CD14-positive monocyte (primary cell): ENCODE data around the gene TRAF3IP3. TPM values are rescaled to one million over a fixed set of nuclear protein-coding genes. Genes with fewer than 3 reads are reported as not detected.
A peak's percentile ranks its signal among the peaks of the same experiment; 100 is the strongest.

ENCODE experiments used
- DNase-seq, 3 donors: peaks; one replicate each; pipeline ENCODE4 v3.0.0-alpha.2; 2011 to 2022
- H2AFZ ChIP-seq: 2 replicates; pipeline ENCODE4 v1.6.0; 2012; ENCODE audit warnings: mild to moderate bottlenecking, low read depth, low read length, inconsistent platforms; ENCODE audit not compliant: insufficient read depth, poor library complexity, severe bottlenecking
- H3K27ac ChIP-seq, 2 donors: 1 replicate in 1 of 2; 2 replicates in 1 of 2; pipeline ENCODE4 v1.5.1; 2012 to 2013; ENCODE audit warnings: low read length in 2 of 2, control low read depth in 1 of 2, inconsistent platforms in 1 of 2, low read depth in 1 of 2, mild to moderate bottlenecking in 1 of 2
- H3K27me3 ChIP-seq, 2 donors: one replicate each; pipeline versions ENCODE4 v1.6.0 to v1.6.1; 2011 to 2013; ENCODE audit warnings: low read length in 2 of 2; ENCODE audit not compliant: control insufficient read depth in 2 of 2, insufficient read depth in 2 of 2
- H3K36me3 ChIP-seq, 2 donors: replicated peaks in 1 of 2; 1 replicate in 1 of 2; 2 replicates in 1 of 2; pipeline versions ENCODE4 v1.5.1 to v1.6.1; 2012 to 2013; ENCODE audit warnings: low read length in 2 of 2, control low read depth in 1 of 2, inconsistent platforms in 1 of 2, mild to moderate bottlenecking in 1 of 2; ENCODE audit not compliant: insufficient read depth in 2 of 2, control insufficient read depth in 1 of 2
- H3K4me1 ChIP-seq, 2 donors: 1 replicate in 1 of 2; 2 replicates in 1 of 2; pipeline versions ENCODE4 v1.5.1 to v1.6.1; 2012 to 2013; ENCODE audit warnings: low read length in 2 of 2, control low read depth in 1 of 2, inconsistent platforms in 1 of 2, mild to moderate bottlenecking in 1 of 2, moderate library complexity in 1 of 2; ENCODE audit not compliant: insufficient read depth in 2 of 2, control insufficient read depth in 1 of 2
- H3K4me2 ChIP-seq: replicated peaks from 2 replicates; pipeline ENCODE3; 2012; ENCODE audit warnings: low read length, moderate library complexity, mild to moderate bottlenecking; ENCODE audit not compliant: poor library complexity, severe bottlenecking; ENCODE audit errors: extremely low read depth
- H3K4me3 ChIP-seq, 3 experiments: fragments of 200-600 bp in 1 of 3; sonication (generic) in 1 of 3; replicated peaks in 1 of 3; 1 replicate in 2 of 3; 2 replicates in 1 of 3; pipeline ENCODE4 v1.5.1; 2011 to 2013; ENCODE audit warnings: low read length in 3 of 3, mild to moderate bottlenecking in 3 of 3, control low read depth in 2 of 3, low read depth in 2 of 3, inconsistent platforms in 1 of 3, moderate library complexity in 1 of 3
- H3K79me2 ChIP-seq: 2 replicates; pipeline ENCODE4 v1.6.0; 2012; ENCODE audit warnings: mild to moderate bottlenecking, control low read depth, inconsistent platforms, low read length, moderate library complexity; ENCODE audit not compliant: insufficient read depth
- H3K9ac ChIP-seq: 2 replicates; pipeline ENCODE4 v1.6.0; 2017; ENCODE audit warnings: low read length, mild to moderate bottlenecking; ENCODE audit not compliant: insufficient read depth, poor library complexity, severe bottlenecking
- H3K9me3 ChIP-seq, 2 donors: replicated peaks in 1 of 2; 1 replicate in 1 of 2; 2 replicates in 1 of 2; pipeline versions ENCODE4 v1.5.1 to v1.6.1; 2012 to 2013; ENCODE audit warnings: low read length in 2 of 2, control low read depth in 1 of 2; ENCODE audit not compliant: control insufficient read depth in 1 of 2, insufficient read depth in 1 of 2
- H4K20me1 ChIP-seq: 2 replicates; pipeline ENCODE4 v1.6.0; 2012; ENCODE audit warnings: mild to moderate bottlenecking, low read length, control low read depth, moderate library complexity; ENCODE audit not compliant: insufficient read depth
- H3K27ac Mint-ChIP-seq, 7 donors: one replicate each; pipeline ENCODE4 v1.8.0; 2020; ENCODE audit warnings: mild to moderate bottlenecking in 7 of 7, mixed read lengths in 7 of 7, moderate library complexity in 6 of 7, inconsistent platforms in 2 of 7
- H3K27me3 Mint-ChIP-seq, 3 donors: one replicate each; pipeline ENCODE4 v1.8.0; 2021 to 2022; ENCODE audit warnings: low read depth in 3 of 3, mild to moderate bottlenecking in 3 of 3, mixed read lengths in 3 of 3, moderate library complexity in 3 of 3, inconsistent platforms in 1 of 3
- H3K36me3 Mint-ChIP-seq, 2 donors: one replicate each; pipeline ENCODE4 v1.8.0; 2020; ENCODE audit warnings: mixed read lengths in 2 of 2, inconsistent platforms in 1 of 2, mild to moderate bottlenecking in 1 of 2
- H3K4me1 Mint-ChIP-seq: one replicate; pipeline ENCODE4 v1.8.0; 2020; ENCODE audit warnings: mild to moderate bottlenecking, mixed read lengths
- H3K4me3 Mint-ChIP-seq, 2 donors: one replicate each; pipeline ENCODE4 v1.8.0; 2020; ENCODE audit warnings: mild to moderate bottlenecking in 2 of 2, mixed read lengths in 2 of 2, moderate library complexity in 1 of 2
- H3K9me3 Mint-ChIP-seq, 7 donors: one replicate each; pipeline ENCODE4 v1.8.0; 2020 to 2022; ENCODE audit warnings: mixed read lengths in 7 of 7, mild to moderate bottlenecking in 6 of 7, moderate library complexity in 6 of 7, inconsistent platforms in 2 of 7
- WGBS: methylation state at CpG from one replicate; pipeline ENCODE4 v1.1.5; 2013; ENCODE audit warnings: missing lambda C conversion rate; ENCODE audit not compliant: insufficient coverage; 5-methylcytosine and 5-hydroxymethylcytosine counted together
- intact Hi-C, 2 donors: fragments of 100-400 bp; cut with micrococcal nuclease; formaldehyde crosslinking; loops; one replicate each; pipeline versions ENCODE4 v1.15.0 to v1.15.1; 2023
- polyA plus RNA-seq, 3 donors: library from polyadenylated mRNA; depleted of rRNA in 1 of 3; unstranded in 2 of 3; stranded (reverse) in 1 of 3; fragments of 300-500 nt in 2 of 3; fragments of >200 nt in 1 of 3; fragmentation: Illumina TruSeq in 2 of 3; gene quantifications; 1 replicate in 2 of 3; 2 replicates in 1 of 3; pipeline ENCODE4 v1.2.3, GENCODE V29; 2012 to 2021
- TF ChIP-seq, protein P1 (sequence below): fragments of 200-600 bp; IDR thresholded peaks from one replicate; pipeline ENCODE4 v1.8.0; 2022; ENCODE audit warnings: antibody characterized with exemption, mild to moderate bottlenecking

TRAF3IP3 gene
- polyA plus RNA-seq, 3 donors = 89.3 to 266 (median 111) TPM

DNA sequence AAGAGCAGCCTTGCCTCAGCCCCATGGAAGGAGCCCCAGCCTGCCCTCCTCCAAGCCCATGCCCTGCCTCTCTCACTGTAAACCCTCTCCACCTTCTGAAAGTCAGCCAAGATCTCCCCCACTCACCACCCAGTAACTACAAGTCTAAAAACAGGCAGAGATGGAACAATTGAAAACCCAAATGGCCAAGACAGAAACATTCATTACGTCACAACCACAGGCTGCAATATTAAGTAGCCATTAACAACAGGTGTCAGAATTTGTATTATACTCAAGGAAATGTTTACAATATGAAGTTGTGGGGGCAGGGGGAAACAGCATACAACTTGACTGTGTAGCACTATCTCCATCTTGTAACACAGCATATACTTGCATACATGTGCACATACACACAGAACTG lies 47.7 kb downstream of the TRAF3IP3 start:
- H3K9ac ChIP-seq = no peak overlapping the region
- Mint-ChIP-seq H3K4me3 (no peak overlapping the region), H3K27ac (no peak overlapping the region), H3K9me3 (no peaks in the 10 kb centered on the region), H3K4me1 (peaks cover 22% of the 10 kb centered on the region), H3K27me3 (peaks cover 11 to 38% (median 15%) of the 10 kb centered on the region in 3 donors), H3K36me3 (no peaks in the 10 kb centered on the region)
- H3K27ac ChIP-seq = no peak overlapping the region
- no peaks in the 10 kb centered on the region for H4K20me1 ChIP-seq
- no peak overlapping the region for H3K4me2 ChIP-seq
- no peaks in the 10 kb centered on the region for H3K36me3 ChIP-seq
- TF ChIP-seq, protein P1, sequence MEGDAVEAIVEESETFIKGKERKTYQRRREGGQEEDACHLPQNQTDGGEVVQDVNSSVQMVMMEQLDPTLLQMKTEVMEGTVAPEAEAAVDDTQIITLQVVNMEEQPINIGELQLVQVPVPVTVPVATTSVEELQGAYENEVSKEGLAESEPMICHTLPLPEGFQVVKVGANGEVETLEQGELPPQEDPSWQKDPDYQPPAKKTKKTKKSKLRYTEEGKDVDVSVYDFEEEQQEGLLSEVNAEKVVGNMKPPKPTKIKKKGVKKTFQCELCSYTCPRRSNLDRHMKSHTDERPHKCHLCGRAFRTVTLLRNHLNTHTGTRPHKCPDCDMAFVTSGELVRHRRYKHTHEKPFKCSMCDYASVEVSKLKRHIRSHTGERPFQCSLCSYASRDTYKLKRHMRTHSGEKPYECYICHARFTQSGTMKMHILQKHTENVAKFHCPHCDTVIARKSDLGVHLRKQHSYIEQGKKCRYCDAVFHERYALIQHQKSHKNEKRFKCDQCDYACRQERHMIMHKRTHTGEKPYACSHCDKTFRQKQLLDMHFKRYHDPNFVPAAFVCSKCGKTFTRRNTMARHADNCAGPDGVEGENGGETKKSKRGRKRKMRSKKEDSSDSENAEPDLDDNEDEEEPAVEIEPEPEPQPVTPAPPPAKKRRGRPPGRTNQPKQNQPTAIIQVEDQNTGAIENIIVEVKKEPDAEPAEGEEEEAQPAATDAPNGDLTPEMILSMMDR = no peak
- no peaks in the 10 kb centered on the region for H3K27me3 ChIP-seq
- no CpG with 5 or more reads among the region's 1 CpG for WGBS
- intact Hi-C loops = no loop called here
- peaks cover 12 to 13% of the 10 kb centered on the region in 2 donors for H3K4me1 ChIP-seq
- H3K4me3 ChIP-seq = no peak overlapping the region
- H2AFZ ChIP-seq = no peak overlapping the region
- no peaks in the 10 kb centered on the region for H3K79me2 ChIP-seq
- no peak for DNase-seq
- H3K9me3 ChIP-seq = no peaks in the 10 kb centered on the region

DNA sequence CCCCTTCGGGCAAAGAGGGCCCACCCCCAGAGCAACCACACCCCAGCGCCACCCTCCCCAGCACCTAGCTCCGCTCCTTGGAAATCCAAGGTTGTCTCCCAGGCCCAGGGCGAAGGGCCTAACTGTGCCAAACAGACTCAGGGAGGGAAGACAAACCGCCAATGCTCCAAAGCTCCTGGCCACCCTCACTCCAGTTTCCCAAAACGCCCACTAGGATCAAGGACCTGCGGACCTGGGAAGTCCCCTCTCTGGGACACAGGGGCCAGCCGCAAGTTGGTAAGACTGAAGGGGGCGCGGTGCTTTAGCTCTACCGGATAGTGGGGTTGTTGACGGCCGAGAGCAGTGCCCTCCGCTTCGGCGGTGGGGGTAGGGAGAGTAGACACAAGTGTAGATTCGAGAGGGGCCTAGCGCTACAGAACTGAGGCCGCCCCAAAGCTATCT lies 49.5 kb downstream of the TRAF3IP3 start:
- H3K27me3 ChIP-seq = no peaks in the 10 kb centered on the region
- TF ChIP-seq, protein P1 = no peak
- Mint-ChIP-seq H3K4me3 (peak overlapping the region; percentile 97 to 99), H3K36me3 (no peaks in the 10 kb centered on the region), H3K4me1 (peaks cover 22% of the 10 kb centered on the region), H3K9me3 (no peaks in the 10 kb centered on the region), H3K27me3 (peaks cover 11 to 36% (median 15%) of the 10 kb centered on the region in 3 donors), H3K27ac (peak overlapping the region in 4 of 7 donors; percentile 4 to 94 (median 92))
- H3K4me2 ChIP-seq = peak overlapping the region; percentile 92
- H3K9ac ChIP-seq = no peak overlapping the region
- no peaks in the 10 kb centered on the region for H3K36me3 ChIP-seq
- H3K4me3 ChIP-seq = peak overlapping the region in 2 of 3 experiments; percentile 52 to 80
- peak overlapping the region; percentile 78 for H2AFZ ChIP-seq
- H3K27ac ChIP-seq = no peak overlapping the region
- no peaks in the 10 kb centered on the region for H3K9me3 ChIP-seq
- no peak for DNase-seq
- no peaks in the 10 kb centered on the region for H4K20me1 ChIP-seq
- no peaks in the 10 kb centered on the region for H3K79me2 ChIP-seq
- intact Hi-C loops = no loop called here
- 83% methylated on average over 6 of the region's 19 CpGs for WGBS
- peaks cover 12 to 13% of the 10 kb centered on the region in 2 donors for H3K4me1 ChIP-seq
